OCI-LY1 (cell line): ENCODE results near the gene DCT.

Experiments
- H2AFZ ChIP-seq: fragments of 200-600 bp; sonication (generic), shearing (Covaris generic); 2 replicates; pipeline ENCODE4 v1.6.0; 2014; ENCODE audit warnings: antibody characterized with exemption, mild to moderate bottlenecking, low read length
- H3F3A ChIP-seq: fragments of 200-600 bp; sonication (generic), shearing (Covaris generic); 2 replicates; pipeline ENCODE4 v1.6.0; 2014; ENCODE audit warnings: mild to moderate bottlenecking, antibody characterized with exemption, low read length, moderate library complexity; ENCODE audit not compliant: insufficient read depth
- H3K27ac ChIP-seq: fragments of 200-600 bp; sonication (generic); 2 replicates; pipeline ENCODE4 v1.5.1; 2014; ENCODE audit warnings: low read length, mixed run types, mild to moderate bottlenecking, low read depth; ENCODE audit not compliant: poor library complexity, severe bottlenecking
- H3K27me3 ChIP-seq: fragments of 200-600 bp; sonication (generic); 2 replicates; pipeline ENCODE4 v1.6.0; 2014; ENCODE audit warnings: antibody characterized with exemption, mild to moderate bottlenecking, low read length, moderate library complexity; ENCODE audit not compliant: insufficient read depth
- H3K36me3 ChIP-seq: fragments of 200-600 bp; sonication (generic); 2 replicates; pipeline ENCODE4 v1.6.1; 2014; ENCODE audit warnings: mild to moderate bottlenecking, antibody characterized with exemption, low read length, moderate library complexity, mixed read lengths; ENCODE audit not compliant: insufficient read depth
- H3K4me1 ChIP-seq: fragments of 200-600 bp; sonication (generic); 2 replicates; pipeline ENCODE4 v1.5.1; 2014; ENCODE audit warnings: mild to moderate bottlenecking, low read length, moderate library complexity; ENCODE audit not compliant: insufficient read depth, severe bottlenecking
- H3K4me2 ChIP-seq: fragments of 200-600 bp; sonication (generic), shearing (Covaris generic); 2 replicates; pipeline ENCODE4 v1.6.1; 2014; ENCODE audit warnings: low read length
- H3K4me3 ChIP-seq: fragments of 200-600 bp; sonication (generic); 2 replicates; pipeline ENCODE4 v1.5.1; 2014; ENCODE audit warnings: low read length, low read depth, mild to moderate bottlenecking, mixed read lengths; ENCODE audit not compliant: poor library complexity, severe bottlenecking
- H3K79me2 ChIP-seq: fragments of 200-600 bp; shearing (Covaris generic); 2 replicates; pipeline ENCODE4 v1.6.1; 2016; ENCODE audit warnings: mixed run types, low read length, mixed read lengths; ENCODE audit not compliant: insufficient read depth
- H3K9ac ChIP-seq: fragments of 200-600 bp; sonication (generic), shearing (Covaris generic); 2 replicates; pipeline ENCODE4 v1.6.1; 2014; ENCODE audit warnings: mild to moderate bottlenecking, low read length, mixed read lengths
- H3K9me2 ChIP-seq: fragments of 200-600 bp; sonication (generic), shearing (Covaris generic); 2 replicates; pipeline ENCODE4 v1.6.1; 2014; ENCODE audit warnings: low read depth, mild to moderate bottlenecking, low read length, mixed read lengths
- H3K9me3 ChIP-seq: fragments of 200-600 bp; shearing (Covaris generic); 2 replicates; pipeline ENCODE4 v1.6.1; 2014; ENCODE audit warnings: low read length, mixed read lengths
- H4K20me1 ChIP-seq: fragments of 200-600 bp; sonication (generic), shearing (Covaris generic); 2 replicates; pipeline ENCODE4 v1.6.0; 2016; ENCODE audit warnings: mild to moderate bottlenecking, low read length; ENCODE audit not compliant: insufficient read depth
- EZH2 ChIP-seq: fragments of 200-600 bp; sonication (generic), shearing (Covaris generic); IDR thresholded peaks from 2 replicates; pipeline ENCODE4 v1.8.0; 2017; ENCODE audit warnings: borderline replicate concordance, mixed run types, mild to moderate bottlenecking, antibody characterized with exemption, low read length, moderate library complexity, mixed read lengths
- TF ChIP-seq, protein P1 (sequence below): fragments of 200-600 bp; sonication (generic), shearing (Covaris generic); IDR thresholded peaks from 2 replicates; pipeline ENCODE4 v1.5.1; 2017; ENCODE audit warnings: mild to moderate bottlenecking, antibody characterized with exemption, low read length, moderate library complexity, mixed read lengths

DCT gene

DNA sequence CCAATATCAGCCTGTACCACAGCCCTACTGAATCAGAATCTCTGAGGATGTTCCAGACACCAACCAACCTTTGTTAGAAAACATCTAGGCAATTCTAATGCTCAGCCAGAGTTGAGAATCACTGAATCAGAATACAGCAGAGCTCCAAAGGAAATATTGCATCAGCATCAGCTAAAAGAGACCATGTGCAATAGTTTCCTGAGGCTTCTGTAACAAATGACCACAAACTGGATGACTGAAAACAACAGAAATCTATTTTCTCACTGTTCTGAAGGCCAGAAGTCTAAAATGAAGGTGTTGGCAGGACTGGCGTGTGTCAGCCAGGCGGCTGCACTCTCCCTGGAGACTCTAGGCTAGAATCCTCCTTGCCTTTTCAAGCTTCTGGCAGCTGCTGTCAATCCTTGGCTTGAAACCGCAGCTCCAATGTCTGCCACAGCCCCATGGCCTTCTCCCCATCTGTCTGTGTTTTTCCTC, 1.2 kb upstream of the DCT start:
- Histone ChIP-seq H3K79me2 (no peaks in the 10 kb centered on the region), H3K36me3 (no peaks in the 10 kb centered on the region), H3K4me1 (no peaks in the 10 kb centered on the region), H3K27ac (no peak overlapping the region), H3F3A (no peaks in the 10 kb centered on the region), H3K9ac (no peak overlapping the region), H3K4me3 (no peak overlapping the region), H3K9me2 (no peaks in the 10 kb centered on the region), H2AFZ (no peak overlapping the region), H4K20me1 (no peaks in the 10 kb centered on the region), H3K4me2 (no peak overlapping the region), H3K9me3 (no peaks in the 10 kb centered on the region), H3K27me3 (0 out of 2 replicates have a peak, but pooled peaks cover 10% of the 10 kb centered on the region)
- TF ChIP-seq EZH2: no peak
- TF ChIP-seq, protein P1, sequence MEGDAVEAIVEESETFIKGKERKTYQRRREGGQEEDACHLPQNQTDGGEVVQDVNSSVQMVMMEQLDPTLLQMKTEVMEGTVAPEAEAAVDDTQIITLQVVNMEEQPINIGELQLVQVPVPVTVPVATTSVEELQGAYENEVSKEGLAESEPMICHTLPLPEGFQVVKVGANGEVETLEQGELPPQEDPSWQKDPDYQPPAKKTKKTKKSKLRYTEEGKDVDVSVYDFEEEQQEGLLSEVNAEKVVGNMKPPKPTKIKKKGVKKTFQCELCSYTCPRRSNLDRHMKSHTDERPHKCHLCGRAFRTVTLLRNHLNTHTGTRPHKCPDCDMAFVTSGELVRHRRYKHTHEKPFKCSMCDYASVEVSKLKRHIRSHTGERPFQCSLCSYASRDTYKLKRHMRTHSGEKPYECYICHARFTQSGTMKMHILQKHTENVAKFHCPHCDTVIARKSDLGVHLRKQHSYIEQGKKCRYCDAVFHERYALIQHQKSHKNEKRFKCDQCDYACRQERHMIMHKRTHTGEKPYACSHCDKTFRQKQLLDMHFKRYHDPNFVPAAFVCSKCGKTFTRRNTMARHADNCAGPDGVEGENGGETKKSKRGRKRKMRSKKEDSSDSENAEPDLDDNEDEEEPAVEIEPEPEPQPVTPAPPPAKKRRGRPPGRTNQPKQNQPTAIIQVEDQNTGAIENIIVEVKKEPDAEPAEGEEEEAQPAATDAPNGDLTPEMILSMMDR: no peak

DNA sequence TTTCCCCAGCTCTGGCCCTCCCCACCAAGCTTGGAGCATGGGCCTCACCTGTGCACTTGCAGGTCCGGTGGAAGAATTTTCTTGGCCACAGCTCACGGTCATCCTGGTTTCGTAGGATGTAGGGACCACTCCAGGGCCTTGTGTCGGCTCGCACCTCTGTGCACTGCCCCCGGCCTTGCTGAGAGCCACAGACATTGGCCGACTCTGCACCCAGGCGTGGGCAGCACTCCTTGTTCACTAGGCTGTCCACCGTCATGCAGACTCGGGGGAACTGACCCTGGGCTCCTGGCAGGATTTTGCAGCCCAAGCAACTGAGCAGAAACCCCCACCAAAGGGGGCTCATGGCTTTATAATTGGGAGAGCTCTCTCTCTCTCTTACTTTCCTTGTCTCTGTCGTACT, 569 bp downstream of the DCT start:
- Histone ChIP-seq H2AFZ (no peak overlapping the region), H3K9me2 (no peaks in the 10 kb centered on the region), H3K79me2 (no peaks in the 10 kb centered on the region), H3F3A (no peaks in the 10 kb centered on the region), H3K27ac (no peak overlapping the region), H3K4me2 (no peak overlapping the region), H3K4me1 (no peaks in the 10 kb centered on the region), H4K20me1 (no peaks in the 10 kb centered on the region), H3K27me3 (peaks cover 10% of the 10 kb centered on the region; the same call in 1 of the 2 replicates), H3K36me3 (no peaks in the 10 kb centered on the region), H3K9ac (no peak overlapping the region), H3K9me3 (no peaks in the 10 kb centered on the region), H3K4me3 (no peak overlapping the region)
- TF ChIP-seq, protein P1: no peak
- no peak for TF ChIP-seq EZH2

DNA sequence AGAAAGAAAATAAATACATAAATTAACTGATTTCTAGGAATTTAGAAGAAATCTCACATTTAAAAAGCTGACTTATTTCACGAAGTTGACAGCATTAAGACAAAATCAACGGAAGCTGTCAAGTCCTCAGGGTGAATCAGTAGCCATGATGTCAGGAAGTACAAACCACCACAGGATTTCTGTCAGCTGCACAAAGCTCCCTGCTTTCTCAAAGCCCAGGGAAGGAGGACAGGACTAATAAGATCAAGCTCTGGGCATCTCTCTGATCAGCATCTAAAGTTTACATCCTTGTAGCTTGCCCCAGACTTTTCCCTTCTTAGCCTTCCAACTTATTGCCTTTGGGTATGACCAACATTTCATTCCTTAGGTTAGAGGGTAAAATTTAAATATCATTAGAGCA, 9.4 kb downstream of the DCT start:
- Histone ChIP-seq H3K4me1 (no peaks in the 10 kb centered on the region), H3K9me3 (no peaks in the 10 kb centered on the region), H3K36me3 (no peaks in the 10 kb centered on the region), H3K27ac (no peak overlapping the region), H2AFZ (no peak overlapping the region), H3K9me2 (no peaks in the 10 kb centered on the region), H3K27me3 (no peaks in the 10 kb centered on the region; the same call in 1 of the 2 replicates), H4K20me1 (no peaks in the 10 kb centered on the region), H3K4me2 (no peak overlapping the region), H3F3A (no peaks in the 10 kb centered on the region), H3K9ac (no peak overlapping the region), H3K79me2 (no peaks in the 10 kb centered on the region), H3K4me3 (no peak overlapping the region)
- TF ChIP-seq, protein P1: no peak
- TF ChIP-seq EZH2: no peak
